DMS 273 treated with DMSO at 0.1 percent for 48 hours (cell line): ENCODE results near the gene NOX4.

Experiments used
- DNase-seq: peaks from one replicate; lab custom pipeline; 2025; lab: John Stamatoyannopoulos, UW

The NOX4 gene

DNA sequence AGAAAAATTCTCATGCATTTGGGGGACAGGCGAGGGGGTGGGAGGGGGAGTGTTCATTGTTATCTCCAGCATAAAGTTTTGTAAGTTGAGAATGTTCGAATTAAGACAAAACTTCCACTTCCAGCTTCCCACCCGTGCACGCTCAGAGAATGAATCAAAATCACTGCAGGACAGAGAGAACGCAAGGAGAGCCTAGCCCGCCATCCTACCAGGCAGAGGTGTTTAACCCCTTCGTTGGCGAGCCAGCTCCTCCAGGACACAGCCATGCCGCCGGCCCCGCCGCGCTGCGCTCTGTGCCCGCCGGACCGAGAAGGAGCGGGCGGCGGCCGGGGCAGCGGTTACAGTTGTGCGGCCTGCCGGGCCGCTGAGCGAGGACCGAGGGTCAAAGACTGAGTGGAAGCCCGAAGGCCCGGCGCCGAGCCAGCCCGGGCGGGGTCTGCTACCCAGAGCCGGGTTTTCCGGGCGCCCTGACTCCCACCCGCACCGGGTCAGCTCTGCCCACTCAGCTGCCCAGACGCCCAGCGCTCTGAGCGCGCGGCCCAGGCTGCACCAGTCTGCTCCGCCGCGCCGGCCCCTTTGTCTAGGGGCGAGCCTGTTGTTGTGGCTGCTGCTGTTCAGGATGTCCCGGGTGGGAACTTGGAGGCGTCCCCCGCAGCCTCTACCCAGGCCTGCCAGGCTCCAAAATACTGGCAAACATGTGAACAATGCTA lies at the start of gene NOX4:
TSS of gene NOX4 (minus strand) at position 395 of the 710 bp plus-strand sequence. CDS start at position 266, 129 bp downstream.
- no peak for DNase-seq

DNA sequence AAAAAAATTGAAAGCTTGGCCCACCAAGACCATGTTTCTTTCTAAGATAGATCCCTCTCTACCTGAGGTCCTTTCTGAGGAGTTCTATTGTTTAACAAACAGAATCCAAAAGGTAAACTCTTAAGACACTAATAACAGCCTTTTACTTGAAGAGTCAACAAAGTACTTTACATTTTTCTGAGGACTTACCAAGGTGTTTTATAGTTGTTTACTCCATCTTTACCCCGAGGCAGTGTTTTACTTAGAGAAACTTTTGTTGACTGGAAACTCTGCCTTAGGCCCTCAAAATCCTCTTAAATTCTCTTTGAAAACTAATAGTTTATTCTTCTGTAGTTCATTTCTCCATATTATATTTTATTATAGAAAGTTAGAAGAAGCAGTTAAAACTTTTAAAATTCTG lies 49.7 kb upstream of the NOX4 start:
- no peak for DNase-seq

DNA sequence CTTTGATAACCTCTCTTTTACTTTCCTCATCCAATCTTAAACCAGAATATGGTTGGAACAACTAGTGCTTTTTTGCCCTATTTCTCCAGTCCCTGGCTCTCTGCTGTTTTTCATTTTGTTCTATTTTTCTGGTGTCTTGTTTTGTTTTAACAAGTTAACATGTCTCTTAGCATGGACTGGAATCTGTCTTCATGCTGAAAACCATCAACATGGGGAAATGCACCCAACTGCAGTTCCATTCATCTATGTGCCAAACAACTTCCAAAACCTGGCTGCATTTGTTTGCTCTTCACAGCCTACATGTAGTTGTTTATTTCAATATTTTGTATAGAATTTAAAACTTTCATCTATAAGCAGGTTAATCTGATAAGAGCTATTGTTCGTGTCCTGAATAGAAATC lies 46.8 kb upstream of the NOX4 start:
- no peak for DNase-seq

DNA sequence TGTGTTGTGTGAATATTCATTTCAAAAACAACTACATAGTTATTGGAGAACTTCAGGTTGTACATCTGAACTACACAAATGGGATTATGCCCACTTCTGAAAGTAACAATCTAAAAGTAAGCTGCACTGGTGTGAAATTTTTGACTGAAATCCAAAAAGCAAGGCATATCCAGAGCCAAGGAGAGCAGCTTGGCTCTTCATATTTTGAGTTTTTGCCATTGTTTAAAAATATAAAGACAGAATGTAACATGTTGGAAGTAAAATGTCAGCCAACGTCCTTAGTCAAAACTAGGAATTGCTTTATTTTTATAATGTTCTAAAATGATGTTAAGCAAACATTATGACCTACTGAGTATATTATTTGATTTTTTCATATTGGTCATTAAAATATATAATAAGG lies 45.8 kb upstream of the NOX4 start:
- DNase-seq: no peak

DNA sequence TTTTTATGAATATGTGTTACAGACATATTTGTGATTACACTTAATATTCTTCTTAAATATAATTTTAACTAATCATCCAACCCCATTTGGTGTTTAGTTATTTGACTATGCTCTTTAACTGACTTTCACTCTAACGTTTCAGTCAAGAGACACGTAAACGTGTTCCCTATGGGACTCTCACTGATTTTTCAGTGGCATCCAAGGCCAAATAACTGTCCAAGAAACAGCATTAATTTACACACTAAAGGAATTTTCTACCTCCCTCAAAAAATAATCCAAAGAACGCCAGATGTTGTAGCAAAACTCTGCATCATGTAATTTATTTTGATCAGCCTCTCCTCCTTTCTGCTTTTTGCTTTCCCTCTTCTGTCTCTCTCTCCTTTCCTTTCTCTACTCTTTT lies 44.0 kb upstream of the NOX4 start:
- no peak for DNase-seq

DNA sequence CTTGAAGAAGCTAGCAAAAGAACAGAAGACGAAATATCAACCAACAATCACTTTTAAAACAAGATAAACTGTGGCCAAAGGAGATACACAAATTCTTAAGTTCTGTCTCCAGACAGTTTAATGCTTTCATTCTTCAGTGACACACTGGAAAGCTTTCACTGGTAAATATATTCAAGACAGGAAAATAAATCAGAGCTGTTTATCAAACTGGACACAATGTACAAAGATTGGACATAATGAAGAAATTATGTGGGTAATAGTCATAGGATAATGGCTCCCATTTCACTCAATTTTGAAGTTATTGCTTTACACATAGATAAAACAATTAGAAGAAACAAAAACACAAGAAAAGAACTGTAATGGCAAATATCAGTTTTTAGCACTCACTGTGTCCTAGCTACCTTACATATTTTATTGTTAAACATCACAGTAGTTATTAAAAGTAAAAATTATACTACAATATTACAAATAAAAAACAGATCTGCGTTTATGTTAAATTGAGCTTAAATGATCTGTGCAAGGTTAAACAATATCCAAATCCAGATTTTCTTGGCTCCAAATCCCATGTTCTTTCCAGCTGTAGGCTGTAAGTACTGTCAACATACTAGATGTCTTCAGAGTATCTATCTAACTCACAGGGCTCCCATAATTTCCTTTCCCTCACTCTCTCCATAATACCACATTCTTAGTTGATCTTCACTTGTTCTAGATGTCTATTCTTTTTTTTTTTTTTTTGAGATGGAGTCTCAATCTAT lies 38.6 kb upstream of the NOX4 start:
- no peak for DNase-seq

DNA sequence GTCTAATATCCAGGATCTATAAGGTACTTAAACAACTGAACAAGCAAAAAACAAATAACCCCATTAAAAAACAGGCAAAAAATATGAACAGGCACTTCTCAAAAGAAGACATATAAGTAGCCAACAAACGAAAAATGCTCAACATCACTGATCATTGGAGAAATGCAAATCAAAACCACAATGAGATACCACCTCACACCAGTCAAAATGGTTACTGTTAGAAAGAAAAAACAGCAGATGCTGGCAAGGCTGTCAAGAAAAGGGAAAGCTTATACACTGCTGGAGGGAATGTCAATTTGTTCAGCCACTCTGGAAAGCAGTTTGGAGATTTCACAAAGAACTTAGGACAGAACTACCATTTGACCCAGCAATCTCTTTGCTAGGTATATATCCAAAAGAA lies 30.6 kb upstream of the NOX4 start:
- no peak for DNase-seq

DNA sequence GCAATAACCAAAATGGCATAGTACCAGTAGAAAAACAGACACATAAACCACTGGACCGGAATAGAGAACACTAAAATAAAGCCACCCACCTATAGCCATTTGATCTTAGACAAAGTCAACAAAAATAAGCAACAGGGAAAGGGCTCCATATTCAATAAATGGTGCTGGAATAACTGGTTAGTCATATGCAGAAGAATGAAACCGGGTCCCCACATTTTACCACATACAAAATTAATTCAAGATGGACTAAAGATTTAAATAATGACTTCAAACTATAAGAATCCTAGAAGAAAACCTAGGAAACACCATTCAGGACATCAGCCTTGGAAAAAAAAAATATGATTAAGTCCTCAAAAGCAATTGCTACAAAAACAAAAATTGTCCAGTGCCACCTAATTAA lies 30.1 kb upstream of the NOX4 start:
- no peak for DNase-seq

DNA sequence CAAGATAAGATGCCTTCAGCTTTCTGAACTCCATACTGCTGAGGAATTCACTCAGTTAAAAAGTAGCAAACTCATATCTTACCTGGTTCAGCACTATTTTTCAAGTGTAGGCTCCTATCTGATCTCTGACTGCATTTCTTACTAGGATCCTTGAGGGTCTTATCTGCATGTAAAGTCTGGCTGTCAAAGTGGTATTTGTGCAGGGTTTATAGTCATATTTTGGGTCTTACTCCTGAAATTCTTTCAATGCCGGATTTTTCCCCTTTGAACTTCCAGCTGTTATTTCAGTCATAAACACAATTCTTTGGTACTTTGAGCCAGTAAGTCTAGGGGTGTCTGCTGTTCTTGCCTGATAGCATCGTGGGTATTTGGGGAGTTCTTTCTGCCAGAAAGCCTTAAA lies 25.3 kb upstream of the NOX4 start:
- DNase-seq: no peak

DNA sequence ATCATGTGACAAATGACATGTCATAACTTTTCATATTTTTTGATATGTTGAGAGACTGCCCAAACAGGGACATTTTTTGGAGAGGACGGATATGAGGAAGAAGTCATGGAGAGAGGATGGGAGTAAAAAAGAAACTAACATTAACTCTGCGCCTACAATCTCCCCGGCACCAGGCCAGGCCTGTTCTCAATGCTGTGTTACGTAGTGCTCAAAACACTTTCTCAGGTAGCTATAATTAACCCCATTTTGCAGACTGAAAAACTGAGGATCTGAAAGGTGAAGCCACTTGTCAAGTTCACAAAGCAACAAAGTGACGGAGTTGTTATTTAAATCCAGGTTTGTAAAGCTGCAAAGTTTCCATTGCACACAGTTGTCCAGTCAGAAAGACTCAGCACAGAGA lies 17.4 kb upstream of the NOX4 start:
- DNase-seq: no peak

DNA sequence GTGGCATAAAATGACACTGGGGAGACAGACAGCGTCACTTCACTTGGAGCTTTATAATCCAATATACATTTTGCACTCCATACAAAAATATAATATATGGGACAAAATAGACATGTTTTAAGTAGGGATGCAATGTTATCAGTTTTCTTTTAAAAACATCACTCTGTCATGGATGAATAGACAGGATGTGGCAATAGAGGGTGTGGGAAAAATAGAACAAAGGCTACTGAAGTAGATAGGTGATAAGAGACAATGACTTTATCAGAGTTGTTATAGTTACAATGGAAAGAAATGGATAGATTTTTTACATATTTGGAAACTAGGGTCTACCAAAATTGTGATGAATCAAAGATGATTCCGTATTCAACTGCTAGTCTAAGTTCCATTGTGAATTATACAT lies 13.1 kb upstream of the NOX4 start:
- DNase-seq: no peak

DNA sequence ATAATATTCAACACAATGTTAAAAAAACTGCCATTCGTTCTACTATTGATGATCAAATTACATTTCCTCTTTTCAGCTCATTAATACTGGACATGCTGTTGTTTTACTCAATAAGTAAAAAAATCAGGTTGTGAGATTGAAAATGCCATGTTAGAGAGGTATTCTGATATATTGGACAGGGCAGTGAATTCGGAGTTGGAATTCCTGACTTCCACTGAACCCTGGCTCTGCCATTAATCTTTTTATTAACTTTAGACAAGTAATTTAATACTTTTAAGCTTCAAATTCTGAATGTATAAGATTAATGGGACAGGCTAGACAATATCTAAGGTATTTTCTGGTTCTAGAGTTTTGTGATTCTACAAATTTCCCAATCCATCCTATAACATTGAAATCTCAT lies 12.2 kb upstream of the NOX4 start:
- DNase-seq: no peak

DNA sequence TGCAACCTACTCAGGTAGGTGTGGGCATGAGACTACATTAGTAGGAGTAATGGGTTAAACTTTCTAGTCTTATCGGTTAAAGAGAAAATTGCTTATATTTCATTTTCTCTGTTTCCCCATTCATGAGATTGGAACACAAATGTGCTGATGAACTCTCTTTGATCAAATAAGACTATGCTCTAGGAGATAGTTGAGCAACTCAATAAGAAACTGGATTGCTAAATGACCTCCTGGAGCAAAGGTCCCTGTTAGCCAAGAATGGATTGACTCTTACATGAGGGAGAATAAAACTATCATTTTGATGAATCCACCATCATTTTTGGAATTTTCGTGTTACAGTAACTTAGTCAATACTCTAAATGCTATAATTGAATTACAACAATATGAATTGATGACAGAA lies 11.1 kb upstream of the NOX4 start:
- no peak for DNase-seq

DNA sequence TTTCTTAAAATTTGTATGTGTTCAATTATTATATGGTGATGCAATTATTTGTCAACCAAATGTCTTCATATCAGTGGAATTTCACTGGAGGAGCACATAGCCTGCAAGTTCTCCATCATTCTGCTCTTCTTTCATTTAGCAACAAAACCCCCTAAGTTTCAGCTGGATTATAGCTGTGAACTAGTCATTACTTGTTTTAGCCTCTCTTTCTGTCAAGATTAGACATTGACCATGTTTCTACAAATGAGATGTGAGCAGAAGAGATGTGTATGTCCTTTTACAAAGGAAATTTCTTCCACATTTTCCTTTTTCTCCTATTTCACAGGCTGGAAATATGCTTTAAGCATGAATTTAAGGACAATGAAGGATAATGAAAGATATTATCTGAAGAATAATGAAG lies 9.2 kb upstream of the NOX4 start:
- no peak for DNase-seq

DNA sequence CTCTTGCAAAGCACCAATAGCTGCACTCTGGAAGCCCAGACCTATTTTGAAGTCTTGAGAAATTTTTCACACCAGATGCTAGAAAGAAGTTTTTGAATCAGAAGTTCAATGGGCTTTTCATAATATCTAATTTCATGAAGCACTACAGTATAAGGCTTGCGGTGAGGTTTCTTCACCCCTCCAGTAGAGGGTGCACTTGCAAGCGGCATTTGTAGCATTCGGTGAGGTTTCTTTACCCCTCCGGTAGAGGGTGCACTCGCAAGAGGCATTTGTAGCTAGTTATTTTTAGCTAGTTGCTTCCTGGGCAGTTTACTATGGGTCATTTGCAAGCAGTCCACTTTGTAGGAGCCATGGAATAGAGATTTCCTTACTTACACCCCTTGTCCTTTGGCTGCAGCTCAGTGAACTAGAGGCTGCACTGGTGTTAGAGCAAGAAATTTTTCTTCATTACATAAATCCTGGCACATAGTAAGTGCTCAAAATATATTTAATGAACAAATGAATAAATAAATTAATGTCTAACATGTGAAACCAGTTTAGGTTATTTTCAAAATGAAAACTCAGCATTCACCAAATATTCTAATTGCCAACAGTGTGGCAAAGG lies 7.8 kb upstream of the NOX4 start:
- DNase-seq: no peak

DNA sequence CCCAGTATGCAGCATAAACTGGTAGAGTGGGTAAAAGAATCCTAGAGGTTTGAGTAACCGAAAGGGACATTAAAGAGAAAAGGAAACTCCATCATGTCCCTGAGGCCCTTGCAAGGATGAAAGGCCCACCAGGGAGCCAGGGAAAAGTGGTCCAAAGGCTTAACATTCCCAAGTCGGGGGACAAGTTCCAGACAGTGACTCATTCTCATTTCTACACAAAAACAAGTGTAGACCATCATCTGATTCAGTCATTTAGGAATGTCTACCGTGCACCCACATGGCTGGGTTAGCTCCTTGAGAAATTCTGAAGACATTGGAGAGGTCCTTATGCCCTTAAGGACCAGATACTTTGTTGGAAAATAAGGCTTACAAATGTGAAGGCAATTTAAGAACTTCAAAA lies 4.8 kb upstream of the NOX4 start:
- no peak for DNase-seq

DNA sequence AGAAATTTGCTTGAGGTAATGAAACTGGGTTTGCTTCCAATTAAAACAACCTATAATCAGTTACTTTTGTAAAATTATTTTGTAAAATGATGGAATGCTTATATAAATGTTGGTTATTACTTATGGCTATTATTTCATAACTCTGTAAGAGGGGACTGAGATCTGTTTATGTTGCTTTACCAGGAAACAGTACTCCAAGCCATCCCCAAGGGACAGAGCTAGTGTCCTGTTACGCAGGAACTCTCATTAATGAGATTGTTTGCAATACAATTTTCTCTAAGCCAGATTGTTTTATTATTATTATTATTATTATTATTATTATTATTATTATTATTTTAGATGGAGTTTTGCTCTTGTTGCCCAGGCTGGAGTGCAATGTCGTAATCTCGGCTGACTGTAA lies 2.3 kb upstream of the NOX4 start:
- no peak for DNase-seq

DNA sequence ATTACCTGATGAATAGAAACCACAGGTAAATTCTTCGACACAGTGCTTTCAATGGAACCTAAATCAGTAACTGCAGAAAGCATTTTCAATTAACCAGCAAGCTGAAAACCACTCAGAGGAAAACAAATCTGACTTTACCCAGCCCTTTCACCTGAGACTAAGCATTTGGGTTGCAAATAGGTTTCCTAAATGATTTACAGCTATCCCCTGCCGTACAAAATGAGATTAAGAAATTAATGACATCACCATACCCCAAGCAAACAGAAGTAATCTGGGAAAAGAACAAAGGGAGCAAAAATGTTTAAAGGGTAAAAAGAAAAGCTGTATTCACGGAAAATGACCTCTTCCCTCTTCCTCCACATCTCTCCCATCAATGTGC lies 584 bp downstream of the NOX4 start:
- no peak for DNase-seq

DNA sequence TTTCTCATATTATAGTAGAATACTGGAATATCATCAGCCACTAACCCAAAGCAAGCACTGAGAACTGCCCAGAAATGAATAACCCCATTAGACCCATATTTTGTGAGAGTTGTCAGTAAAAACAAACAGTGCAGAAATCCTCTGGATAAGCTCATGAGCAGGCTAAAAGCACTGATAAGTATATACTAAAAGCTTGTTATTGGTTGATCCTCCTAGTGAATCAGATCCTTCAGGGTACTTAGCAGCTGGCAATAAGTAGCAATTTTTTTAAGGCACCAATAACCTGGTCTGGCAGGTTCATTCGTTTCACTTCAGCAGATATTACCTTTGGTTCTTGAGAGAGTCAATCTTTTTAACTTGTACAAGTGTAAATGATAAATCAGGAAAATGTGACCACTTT lies 1.2 kb downstream of the NOX4 start:
- DNase-seq: no peak

DNA sequence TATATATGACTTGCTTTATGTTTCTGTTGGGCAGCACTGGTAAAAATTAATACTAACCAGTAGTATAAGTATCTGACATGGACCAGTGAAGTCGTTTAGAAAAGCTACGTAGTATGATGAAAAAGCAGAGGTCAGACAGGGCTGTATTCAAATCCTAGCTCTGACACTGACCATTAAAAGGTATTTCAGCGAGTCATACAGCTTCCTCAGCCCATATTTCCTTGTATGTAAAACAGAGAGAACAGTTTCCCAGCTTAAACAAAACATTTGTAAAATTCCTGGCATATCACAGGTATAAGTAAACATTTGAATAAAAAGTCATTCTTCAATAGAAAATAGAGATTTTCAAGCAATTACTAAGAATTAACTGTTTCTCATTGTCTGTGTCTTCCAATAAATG lies 4.2 kb downstream of the NOX4 start:
- DNase-seq: no peak

DNA sequence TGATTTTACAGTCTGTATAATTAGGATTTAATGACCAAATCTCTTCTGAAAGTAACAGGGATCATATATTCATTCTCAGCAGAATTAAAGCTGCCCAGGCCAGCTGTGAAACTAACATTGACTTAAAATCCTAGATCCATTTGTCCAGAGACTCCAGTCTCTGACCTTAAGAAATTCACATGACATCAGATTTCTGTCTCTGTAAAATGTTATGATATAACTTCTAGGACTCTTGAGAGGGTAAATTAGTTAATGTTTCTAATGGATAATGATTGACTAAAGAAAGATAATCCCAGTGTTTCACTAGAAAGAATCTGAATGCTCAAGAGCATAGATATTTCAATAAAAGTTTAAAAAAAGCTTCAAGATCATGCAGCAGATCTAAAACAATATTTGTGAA lies 6.3 kb downstream of the NOX4 start:
- no peak for DNase-seq

DNA sequence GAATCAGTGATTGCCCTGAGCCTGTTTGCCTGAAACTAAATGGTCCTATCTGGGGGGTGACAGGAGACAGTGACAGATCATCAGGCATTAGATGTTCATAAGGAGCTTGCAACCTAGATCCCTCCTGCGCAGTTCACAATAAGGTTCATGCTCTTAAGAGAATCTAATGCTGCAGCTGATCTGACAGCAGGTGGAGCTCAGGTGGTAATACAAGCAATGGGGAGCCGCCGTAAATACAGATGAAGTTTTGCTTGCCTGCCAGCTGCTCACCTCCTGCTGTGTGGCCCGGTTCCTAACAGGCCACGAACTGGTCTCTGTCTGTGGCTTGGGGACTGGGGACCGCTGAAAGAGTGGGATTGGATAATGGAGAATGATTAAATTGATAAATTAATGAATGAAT lies 14.0 kb downstream of the NOX4 start:
- DNase-seq: no peak

DNA sequence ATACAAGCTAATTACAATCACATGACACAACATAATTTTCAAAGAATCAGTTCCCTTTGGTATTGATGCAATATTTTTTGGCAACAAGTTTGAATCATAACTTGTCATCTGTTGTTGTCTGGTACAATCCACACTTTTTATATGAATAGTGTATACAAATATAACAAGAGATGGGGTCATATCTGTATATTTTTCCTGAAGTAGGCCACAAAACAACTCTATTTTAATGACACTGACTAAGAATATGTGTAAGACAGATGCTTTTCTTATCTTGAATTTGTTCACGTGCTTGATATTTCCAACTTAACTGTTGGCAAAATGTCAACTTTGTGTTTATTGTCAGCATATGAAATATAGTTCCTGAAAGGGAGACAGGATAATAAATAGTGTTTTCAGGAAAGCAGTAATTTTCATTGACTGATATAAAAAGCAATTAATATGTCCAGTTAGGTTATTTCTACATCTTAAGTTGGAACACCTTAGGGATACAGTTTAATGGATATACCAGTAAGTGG lies 27.9 kb downstream of the NOX4 start:
- no peak for DNase-seq
